ENCODE measurements around the gene IFIT5.
"Not testable (repeated sequence)": the region's sequence is repeated elsewhere in the genome, so short reads cannot be mapped to it uniquely, and the experiment has no call there.

The IFIT5 gene

GRCh38 chr10:89382757-89383156 is 31.6 kb upstream of the IFIT5 start:
- H3K36me3 ChIP-seq (ENCODE audit: control insufficient read depth, insufficient read depth, low read length) = no peaks in the 10 kb centered on the region
- H3K27me3 ChIP-seq (replicated peaks; ENCODE audit: control insufficient read depth, insufficient read depth, low read length) = no peaks in the 10 kb centered on the region
- no peak overlapping the region for H3K4me3 ChIP-seq (replicated peaks; ENCODE audit: low read depth, low read length)
- TF ChIP-seq, protein P1, sequence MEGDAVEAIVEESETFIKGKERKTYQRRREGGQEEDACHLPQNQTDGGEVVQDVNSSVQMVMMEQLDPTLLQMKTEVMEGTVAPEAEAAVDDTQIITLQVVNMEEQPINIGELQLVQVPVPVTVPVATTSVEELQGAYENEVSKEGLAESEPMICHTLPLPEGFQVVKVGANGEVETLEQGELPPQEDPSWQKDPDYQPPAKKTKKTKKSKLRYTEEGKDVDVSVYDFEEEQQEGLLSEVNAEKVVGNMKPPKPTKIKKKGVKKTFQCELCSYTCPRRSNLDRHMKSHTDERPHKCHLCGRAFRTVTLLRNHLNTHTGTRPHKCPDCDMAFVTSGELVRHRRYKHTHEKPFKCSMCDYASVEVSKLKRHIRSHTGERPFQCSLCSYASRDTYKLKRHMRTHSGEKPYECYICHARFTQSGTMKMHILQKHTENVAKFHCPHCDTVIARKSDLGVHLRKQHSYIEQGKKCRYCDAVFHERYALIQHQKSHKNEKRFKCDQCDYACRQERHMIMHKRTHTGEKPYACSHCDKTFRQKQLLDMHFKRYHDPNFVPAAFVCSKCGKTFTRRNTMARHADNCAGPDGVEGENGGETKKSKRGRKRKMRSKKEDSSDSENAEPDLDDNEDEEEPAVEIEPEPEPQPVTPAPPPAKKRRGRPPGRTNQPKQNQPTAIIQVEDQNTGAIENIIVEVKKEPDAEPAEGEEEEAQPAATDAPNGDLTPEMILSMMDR (IDR thresholded peaks at IDR 0.05; ENCODE audit: insufficient read depth, low read length, poor library complexity, severe bottlenecking) = no peak
- no peak for DNase-seq (ENCODE audit: extremely low read depth, insufficient read length)

GRCh38 chr10:89384474-89385340 is 29.7 kb upstream of the IFIT5 start:
- DNase-seq (ENCODE audit: extremely low read depth, insufficient read length) = no peak
- no peaks in the 10 kb centered on the region for H3K27me3 ChIP-seq (replicated peaks; ENCODE audit: control insufficient read depth, insufficient read depth, low read length)
- TF ChIP-seq, protein P1 (IDR thresholded peaks at IDR 0.05; ENCODE audit: insufficient read depth, low read length, poor library complexity, severe bottlenecking) = no peak

GRCh38 chr10:89388806-89389205 is 25.6 kb upstream of the IFIT5 start:
- TF ChIP-seq, protein P1 (IDR thresholded peaks at IDR 0.05; ENCODE audit: insufficient read depth, low read length, poor library complexity, severe bottlenecking) = no peak
- DNase-seq (ENCODE audit: extremely low read depth, insufficient read length) = no peak
- Histone ChIP-seq H3K36me3 (ENCODE audit: control insufficient read depth, insufficient read depth, low read length) (no peaks in the 10 kb centered on the region), H3K27me3 (replicated peaks; ENCODE audit: control insufficient read depth, insufficient read depth, low read length) (no peaks in the 10 kb centered on the region), H3K4me3 (replicated peaks; ENCODE audit: low read depth, low read length) (no peak overlapping the region)

More at GRCh38 chr10:89384474-89385340, 29.7 kb upstream of the IFIT5 start:
- H3K36me3 ChIP-seq (ENCODE audit: control insufficient read depth, insufficient read depth, low read length) = no peaks in the 10 kb centered on the region
- no peak overlapping the region for H3K4me3 ChIP-seq (replicated peaks; ENCODE audit: low read depth, low read length)

DNA sequence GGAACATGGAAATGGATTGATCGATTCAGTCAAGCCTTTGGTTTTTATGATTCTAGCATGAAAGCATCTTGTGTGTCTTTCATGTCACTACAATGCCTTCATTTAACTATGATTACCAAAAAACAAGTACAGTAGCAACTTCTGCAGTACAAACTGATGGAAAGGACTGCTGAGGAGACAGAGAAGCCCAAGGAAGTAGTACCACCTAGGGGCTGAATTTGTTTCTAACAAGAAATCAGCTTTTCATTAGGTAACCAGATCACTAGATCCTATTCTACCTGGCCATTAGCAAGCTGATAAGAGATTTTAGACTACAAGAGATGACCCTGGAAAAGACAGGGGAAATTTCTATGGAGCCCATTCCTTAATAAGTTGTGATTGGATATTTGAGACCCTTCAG is 25.1 kb upstream of the IFIT5 start:
- no peak overlapping the region for H3K4me3 ChIP-seq (replicated peaks; ENCODE audit: low read depth, low read length)
- TF ChIP-seq, protein P1 (IDR thresholded peaks at IDR 0.05; ENCODE audit: insufficient read depth, low read length, poor library complexity, severe bottlenecking) = peak; percentile 44
- no peaks in the 10 kb centered on the region for H3K36me3 ChIP-seq (ENCODE audit: control insufficient read depth, insufficient read depth, low read length)
- no peak for DNase-seq (ENCODE audit: extremely low read depth, insufficient read length)
- no peaks in the 10 kb centered on the region for H3K27me3 ChIP-seq (replicated peaks; ENCODE audit: control insufficient read depth, insufficient read depth, low read length)

- TF ChIP-seq, protein P1 (IDR thresholded peaks at IDR 0.05; ENCODE audit: insufficient read depth, low read length, poor library complexity, severe bottlenecking) = no peak
- Histone ChIP-seq H3K36me3 (ENCODE audit: control insufficient read depth, insufficient read depth, low read length) (no peaks in the 10 kb centered on the region), H3K4me3 (replicated peaks; ENCODE audit: low read depth, low read length) (no peak overlapping the region), H3K27me3 (replicated peaks; ENCODE audit: control insufficient read depth, insufficient read depth, low read length) (no peaks in the 10 kb centered on the region)
- no peak for DNase-seq (ENCODE audit: extremely low read depth, insufficient read length)
Observed at GRCh38 chr10:89390476-89391225, 23.7 kb upstream of the IFIT5 start.

GRCh38 chr10:89391226-89391576 is 23.2 kb upstream of the IFIT5 start:
- DNase-seq (ENCODE audit: extremely low read depth, insufficient read length); H3K4me3 ChIP-seq (replicated peaks; ENCODE audit: low read depth, low read length); H3K27me3 ChIP-seq (replicated peaks; ENCODE audit: control insufficient read depth, insufficient read depth, low read length); H3K36me3 ChIP-seq (ENCODE audit: control insufficient read depth, insufficient read depth, low read length): not testable (repeated sequence)
